Gastroesophageal sphincter (tissue), 4 donors: Measurements from ENCODE around the gene RNF41. TPM values are rescaled to one million over a fixed set of nuclear protein-coding genes. Genes with fewer than 3 reads are reported as not detected.

Experiments
- ATAC-seq: fragments of 150-250 bp; one replicate; pipeline ENCODE4 v1.9.1; 2016; ENCODE audit warnings: mild to moderate bottlenecking, moderate library complexity
- H3K27ac ChIP-seq, 4 donors: fragments of 200-600 bp; sonication (generic) in 3 of 4; 1 replicate in 3 of 4; 2 replicates in 1 of 4; pipeline ENCODE4 v1.5.1; 2016 to 2019
- H3K27me3 ChIP-seq: fragments of 200-600 bp; sonication (generic); one replicate; pipeline ENCODE4 v1.5.1; 2019
- H3K36me3 ChIP-seq, 2 donors: fragments of 200-600 bp; sonication (generic); one replicate each; pipeline ENCODE4 v1.5.1; 2019; ENCODE audit warnings: control low read depth in 1 of 2
- H3K4me1 ChIP-seq, 3 donors: fragments of 200-600 bp; sonication (generic); 1 replicate in 2 of 3; 2 replicates in 1 of 3; pipeline ENCODE4 v1.5.1; 2016 to 2019; ENCODE audit warnings: control low read depth in 2 of 3
- H3K4me3 ChIP-seq, 2 donors: fragments of 200-600 bp; sonication (generic); one replicate each; pipeline ENCODE4 v1.5.1; 2019; ENCODE audit warnings: mild to moderate bottlenecking in 1 of 2, moderate library complexity in 1 of 2
- H3K9me3 ChIP-seq, 3 donors: fragments of 200-600 bp; sonication (generic); one replicate each; pipeline ENCODE4 v1.5.1; 2017 to 2019; ENCODE audit warnings: control low read depth in 2 of 3
- CTCF ChIP-seq, 4 experiments: fragments of 200-600 bp in 2 of 4; fragments of 450-650 bp in 2 of 4; sonication (generic) in 1 of 4; IDR thresholded peaks; one replicate each; pipeline ENCODE4 v1.5.1; 2017 to 2019; ENCODE audit warnings: antibody characterized with exemption in 4 of 4, mild to moderate bottlenecking in 2 of 4, moderate library complexity in 2 of 4
- EP300 ChIP-seq: sonication (generic); formaldehyde crosslinking; IDR thresholded peaks from one replicate; pipeline ENCODE4 v1.6.1; 2017; ENCODE audit warnings: antibody characterized with exemption, mild to moderate bottlenecking
- POLR2A ChIP-seq, 2 donors: fragments of 450-650 bp; IDR thresholded peaks; one replicate each; pipeline ENCODE4 v1.6.1; 2017; ENCODE audit warnings: antibody characterized with exemption in 2 of 2, mild to moderate bottlenecking in 2 of 2, moderate library complexity in 1 of 2
- POLR2AphosphoS5 ChIP-seq: sonication (generic); formaldehyde crosslinking; IDR thresholded peaks from one replicate; pipeline ENCODE4 v1.6.1; 2017; ENCODE audit warnings: antibody characterized with exemption
- WGBS, 2 donors: methylation state at CpG; one replicate each; pipeline ENCODE4 v1.1.5; 2018; ENCODE audit warnings: low coverage in 1 of 2; 5-methylcytosine and 5-hydroxymethylcytosine counted together
- total RNA-seq, 4 donors: library from RNA; depleted of rRNA; stranded (reverse); fragments of >200 nt; gene quantifications; one replicate each; pipeline ENCODE4 v1.1.0, GENCODE V29; 2016

The RNF41 gene
- total RNA-seq, 4 donors from 2014 or later: 63.7 to 119 (median 102) TPM

- 0 to 3% methylated on average over 2 to 5 of the region's 7 CpGs for WGBS, 2 donors
- Histone ChIP-seq H3K9me3 (no peaks in the 10 kb centered on the region), H3K27ac (peak overlapping the region; percentile 93 to 99 (median 98)), H3K4me1 (peaks cover 0 to 72% (median 18%) of the 10 kb centered on the region in 3 donors), H3K27me3 (no peaks in the 10 kb centered on the region), H3K4me3 (peak overlapping the region; percentile 71 to 82), H3K36me3 (peaks cover 0 to 59% of the 10 kb centered on the region in 2 donors)
- no peak for TF ChIP-seq POLR2A (IDR thresholded peaks at IDR 0.05)
- peak; percentile 41 for TF ChIP-seq POLR2AphosphoS5
- no peak for ATAC-seq
Measured at GRCh38 chr12:56160193-56160763, 61.4 kb downstream of the RNF41 start.

DNA sequence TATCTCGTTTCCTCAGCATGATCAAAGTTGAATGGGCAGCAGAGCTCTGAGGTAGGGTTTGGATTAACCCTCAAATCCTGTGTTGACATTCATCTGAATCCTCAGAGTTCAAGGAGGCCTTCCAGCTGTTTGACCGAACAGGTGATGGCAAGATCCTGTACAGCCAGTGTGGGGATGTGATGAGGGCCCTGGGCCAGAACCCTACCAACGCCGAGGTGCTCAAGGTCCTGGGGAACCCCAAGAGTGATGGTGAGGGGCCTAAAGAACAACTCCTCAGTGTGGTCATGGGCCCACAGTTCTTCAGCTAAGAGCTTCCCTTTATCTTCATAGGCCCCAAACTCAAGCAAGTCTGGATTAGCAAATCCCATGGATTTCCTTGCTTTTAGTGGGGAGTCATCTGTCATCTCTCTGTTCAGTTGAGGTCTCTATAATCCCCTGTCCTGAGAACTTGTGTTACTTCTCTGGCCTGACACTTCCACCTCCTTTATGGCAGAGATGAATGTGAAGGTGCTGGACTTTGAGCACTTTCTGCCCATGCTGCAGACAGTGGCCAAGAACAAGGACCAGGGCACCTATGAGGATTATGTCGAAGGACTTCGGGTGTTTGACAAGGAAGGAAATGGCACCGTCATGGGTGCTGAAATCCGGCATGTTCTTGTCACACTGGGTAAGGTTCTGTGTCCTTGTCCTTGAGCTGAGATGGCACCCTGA is 62.1 kb downstream of the RNF41 start:
- H3K9me3 ChIP-seq: no peaks in the 10 kb centered on the region
- no peaks in the 10 kb centered on the region for H3K27me3 ChIP-seq
- ATAC-seq: no peak
- no peak for TF ChIP-seq EP300
- TF ChIP-seq CTCF (IDR thresholded peaks at IDR 0.05): no peak
- TF ChIP-seq POLR2AphosphoS5: no peak
- no peak for TF ChIP-seq POLR2A (IDR thresholded peaks at IDR 0.05)
- H3K4me3 ChIP-seq: peak overlapping the region; percentile 71 to 82
- 0 to 9% methylated on average over 7 to 8 of the region's 8 CpGs for WGBS, 2 donors
- H3K4me1 ChIP-seq: peaks cover 0 to 69% (median 18%) of the 10 kb centered on the region in 3 donors
- H3K36me3 ChIP-seq: peaks cover 0 to 52% of the 10 kb centered on the region in 2 donors
- peak overlapping the region; percentile 93 to 99 (median 98) for H3K27ac ChIP-seq

- no peaks in the 10 kb centered on the region for H3K9me3 ChIP-seq
- WGBS, 2 donors: 0% methylated on average over 2 of the region's 6 CpGs; no CpG with 5 or more reads in 1 of the 2 donors
- peak overlapping the region; percentile 93 to 99 (median 98) for H3K27ac ChIP-seq
- peaks cover 0 to 64% (median 18%) of the 10 kb centered on the region in 3 donors for H3K4me1 ChIP-seq
- H3K4me3 ChIP-seq: peak overlapping the region; percentile 71 to 82
- no peaks in the 10 kb centered on the region for H3K27me3 ChIP-seq
- TF ChIP-seq POLR2A (IDR thresholded peaks at IDR 0.05): peak; percentile 83 to 84
- TF ChIP-seq CTCF (IDR thresholded peaks at IDR 0.05): no peak
- peak; percentile 91 for TF ChIP-seq POLR2AphosphoS5
- peak; percentile 71 for ATAC-seq
- peaks cover 0 to 46% of the 10 kb centered on the region in 2 donors for H3K36me3 ChIP-seq
Measured at GRCh38 chr12:56158926-56159461, 62.7 kb downstream of the RNF41 start.

DNA sequence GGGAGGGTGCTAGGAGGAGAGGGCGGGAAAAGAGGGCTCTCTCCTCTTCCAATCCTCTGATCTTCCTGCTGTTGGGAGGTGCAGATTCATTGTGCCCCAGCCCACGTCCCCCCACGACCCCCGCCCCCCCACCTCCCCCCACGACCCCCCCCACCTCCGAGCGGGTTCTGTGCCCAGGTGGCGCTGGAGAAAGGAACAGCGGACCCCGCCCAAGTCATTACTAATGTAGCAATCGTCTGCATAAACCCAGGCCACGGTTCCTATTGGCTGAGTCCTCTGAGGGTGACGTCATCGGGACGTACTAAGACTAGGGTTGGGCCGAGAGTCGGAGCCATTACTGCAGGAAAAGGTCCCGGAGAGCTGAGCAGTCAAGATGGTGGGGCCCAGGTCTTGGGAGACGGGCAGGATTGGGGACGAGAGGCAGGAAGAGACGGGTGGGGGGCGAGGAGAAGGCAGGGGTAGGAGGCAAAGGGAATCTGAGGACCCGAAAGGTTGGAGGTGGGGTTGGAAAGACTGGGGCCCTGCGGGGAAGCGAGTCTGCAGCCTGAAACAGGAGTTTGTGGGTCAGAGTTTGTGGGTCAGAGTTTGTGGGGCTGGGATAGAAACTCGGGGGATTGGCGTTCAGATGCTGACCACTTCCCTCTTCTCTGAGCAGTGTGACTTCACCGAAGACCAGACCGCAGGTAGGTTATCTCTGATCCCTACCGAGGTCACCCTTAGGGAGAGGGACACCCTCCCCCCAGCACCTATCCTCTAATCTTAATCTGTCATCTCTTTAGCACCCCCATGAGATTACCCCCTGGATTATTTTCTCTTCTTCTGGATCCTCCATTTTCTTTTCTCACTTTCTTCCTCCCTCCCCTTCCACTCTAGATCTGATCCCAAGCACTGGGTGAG is 63.4 kb downstream of the RNF41 start, which contains the start of gene MYL6:
TSS of gene MYL6 (plus strand) at position 331 of the 897 bp plus-strand sequence. CDS start at position 374, 43 bp downstream.
- H3K36me3 ChIP-seq: peaks cover 0 to 39% of the 10 kb centered on the region in 2 donors
- TF ChIP-seq CTCF (IDR thresholded peaks at IDR 0.05): no peak
- TF ChIP-seq POLR2A (IDR thresholded peaks at IDR 0.05): peak; percentile 99
- peak; percentile 100 for TF ChIP-seq POLR2AphosphoS5
- no peak for TF ChIP-seq EP300
- H3K9me3 ChIP-seq: no peaks in the 10 kb centered on the region
- ATAC-seq: peak; percentile 92
- H3K27me3 ChIP-seq: no peaks in the 10 kb centered on the region
- peaks cover 0 to 64% (median 19%) of the 10 kb centered on the region in 3 donors for H3K4me1 ChIP-seq
- H3K27ac ChIP-seq: peak within 1 kb of the TSS; percentile 93 to 99 (median 98)
- 0 to 2% methylated on average over 2 to 19 of the region's 30 CpGs for WGBS, 2 donors
- peak within 1 kb of the TSS; percentile 71 to 82 for H3K4me3 ChIP-seq
